Activated CD8-positive, alpha-beta T cell treated with anti-CD3 and anti-CD28 coated beads for 36 hours (primary cell): ENCODE results near the gene CGB7. TPM values are rescaled to one million over a fixed set of nuclear protein-coding genes. Genes with fewer than 3 reads are reported as not detected.
A peak's percentile ranks its signal among the peaks of the same experiment; 100 is the strongest.

Experiments
- ATAC-seq: fragments of 200-7000 bp; cut with Tn5 transposase; one replicate; pipeline ENCODE4 v1.10.0; 2021; ENCODE audit warnings: mild to moderate bottlenecking, moderate library complexity
- CTCF ChIA-PET: fragments of 350-600 bp; sonication (Branson Sonifier 250); formaldehyde crosslinking; loops from one replicate; lab custom pipeline; 2021; ENCODE audit warnings: antibody characterized with exemption; lab: Charles Lee
- POLR2A ChIA-PET: fragments of 350-600 bp; sonication (Branson Sonifier 250); formaldehyde crosslinking; loops from one replicate; lab custom pipeline; 2021; ENCODE audit warnings: antibody characterized with exemption; lab: Charles Lee
- DNase-seq: peaks from one replicate; pipeline ENCODE4 v3.0.0-alpha.2; 2020
- H3K27ac Mint-ChIP-seq: one replicate; pipeline ENCODE4 v1.8.0; 2021; ENCODE audit warnings: mild to moderate bottlenecking, mixed read lengths
- H3K27me3 Mint-ChIP-seq: one replicate; pipeline ENCODE4 v1.8.0; 2021; ENCODE audit warnings: mixed read lengths
- H3K36me3 Mint-ChIP-seq: one replicate; pipeline ENCODE4 v1.8.0; 2021; ENCODE audit warnings: low read depth, mixed read lengths
- H3K4me1 Mint-ChIP-seq: one replicate; pipeline ENCODE4 v1.8.0; 2021; ENCODE audit warnings: low read depth, mixed read lengths
- H3K4me3 Mint-ChIP-seq: one replicate; pipeline ENCODE4 v1.8.0; 2021; ENCODE audit warnings: mild to moderate bottlenecking, moderate library complexity, mixed read lengths
- H3K9me3 Mint-ChIP-seq: one replicate; pipeline ENCODE4 v1.8.0; 2021; ENCODE audit warnings: mixed read lengths
- intact Hi-C: fragments of 100-400 bp; cut with micrococcal nuclease; formaldehyde crosslinking; loops from one replicate; pipeline ENCODE4 v1.10.0; 2022
- total RNA-seq, 2 experiments: library from RNA; stranded (reverse); gene quantifications; one replicate each; pipeline ENCODE4 v1.2.3, GENCODE V29; 2021
- TF ChIP-seq, protein P1 (sequence below): fragments of 200-600 bp; IDR thresholded peaks from one replicate; pipeline ENCODE4 v1.8.0; 2022; ENCODE audit warnings: antibody characterized with exemption, mild to moderate bottlenecking

Gene CGB7
- not detected for total RNA-seq

DNA sequence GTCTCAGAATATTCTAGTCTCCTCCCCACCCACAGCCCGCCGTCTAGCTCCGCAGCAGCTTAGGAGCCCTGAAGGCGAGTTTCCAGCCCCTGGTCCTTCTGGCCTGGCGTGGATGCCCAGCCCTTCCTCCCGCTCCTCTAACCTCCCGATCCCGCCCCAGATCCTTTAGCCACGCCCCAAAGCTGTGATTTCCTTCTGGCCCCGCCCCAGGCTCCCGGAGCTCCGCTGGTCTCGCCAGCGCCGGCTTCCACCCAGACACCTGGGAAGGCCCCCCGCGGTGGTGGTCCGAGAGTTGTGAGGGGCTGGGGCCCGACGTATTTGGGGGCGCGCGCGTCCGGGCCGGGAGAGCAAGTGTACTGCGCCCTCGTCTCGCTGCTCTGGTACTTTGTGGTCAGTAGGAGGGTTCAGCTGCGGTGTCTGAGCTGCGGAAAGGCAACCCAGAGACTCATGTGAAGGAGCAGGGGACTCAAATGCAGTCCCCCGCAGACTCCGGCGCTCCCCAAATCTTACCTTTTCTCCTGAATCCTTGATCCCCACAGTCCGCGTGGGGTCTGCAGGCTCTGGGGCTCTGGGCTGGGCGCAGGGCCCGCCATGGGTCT is at the start of gene CGB7:
CGB7 (minus strand) TSS at position 114 of the 599 bp plus-strand sequence. CDS start 2,374 bp downstream, outside the sequence.
- Mint-ChIP-seq H3K9me3 (no peaks in the 10 kb centered on the region), H3K4me3 (peak within 1 kb of the TSS; percentile 55), H3K27ac (no peak within 1 kb of the TSS), H3K4me1 (peaks cover 18% of the 10 kb centered on the region), H3K36me3 (no peaks in the 10 kb centered on the region), H3K27me3 (peaks cover 39% of the 10 kb centered on the region)
- ATAC-seq (no peak), DNase-seq (peak; percentile 38)
- TF ChIP-seq, protein P1, sequence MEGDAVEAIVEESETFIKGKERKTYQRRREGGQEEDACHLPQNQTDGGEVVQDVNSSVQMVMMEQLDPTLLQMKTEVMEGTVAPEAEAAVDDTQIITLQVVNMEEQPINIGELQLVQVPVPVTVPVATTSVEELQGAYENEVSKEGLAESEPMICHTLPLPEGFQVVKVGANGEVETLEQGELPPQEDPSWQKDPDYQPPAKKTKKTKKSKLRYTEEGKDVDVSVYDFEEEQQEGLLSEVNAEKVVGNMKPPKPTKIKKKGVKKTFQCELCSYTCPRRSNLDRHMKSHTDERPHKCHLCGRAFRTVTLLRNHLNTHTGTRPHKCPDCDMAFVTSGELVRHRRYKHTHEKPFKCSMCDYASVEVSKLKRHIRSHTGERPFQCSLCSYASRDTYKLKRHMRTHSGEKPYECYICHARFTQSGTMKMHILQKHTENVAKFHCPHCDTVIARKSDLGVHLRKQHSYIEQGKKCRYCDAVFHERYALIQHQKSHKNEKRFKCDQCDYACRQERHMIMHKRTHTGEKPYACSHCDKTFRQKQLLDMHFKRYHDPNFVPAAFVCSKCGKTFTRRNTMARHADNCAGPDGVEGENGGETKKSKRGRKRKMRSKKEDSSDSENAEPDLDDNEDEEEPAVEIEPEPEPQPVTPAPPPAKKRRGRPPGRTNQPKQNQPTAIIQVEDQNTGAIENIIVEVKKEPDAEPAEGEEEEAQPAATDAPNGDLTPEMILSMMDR = no peak
- intact Hi-C loops = no loop called here
- ChIA-PET CTCF (interaction anchor here (0.8 to 2.3 kb wide), 6 partner anchors 12 to 141 kb away, joined by 3 to 8 read pairs (median 4); partner anchors contain the start of genes GYS1 and RUVBL2), POLR2A (interaction anchor here (1.3 to 2.1 kb wide), 2 partner anchors 48 to 267 kb away, joined by 3 to 5 read pairs; no protein-coding TSS in a partner anchor)

DNA sequence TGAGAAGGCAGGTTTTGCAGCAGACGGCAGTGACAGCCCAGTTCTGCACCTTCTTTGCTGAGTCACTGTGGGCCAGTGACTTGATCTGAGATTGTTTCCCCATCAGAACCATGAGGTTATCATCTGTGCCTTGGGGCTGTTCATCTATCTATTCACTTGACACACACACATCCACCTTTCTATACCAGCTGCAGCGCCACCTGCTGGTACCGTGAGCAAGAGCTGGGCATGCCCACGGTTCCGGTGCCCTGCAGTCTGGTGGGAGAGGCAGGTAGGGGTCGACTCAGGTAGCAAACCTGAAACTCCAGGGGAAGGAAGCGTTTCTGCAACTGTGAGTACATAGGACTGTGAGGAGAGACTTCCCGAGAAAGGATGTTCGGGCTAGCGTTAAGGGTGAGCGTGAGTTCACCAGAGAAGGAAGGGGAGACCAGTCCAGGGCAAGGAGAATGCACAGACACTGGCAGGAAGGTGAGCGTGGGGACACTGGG is 49.1 kb upstream of the CGB7 start:
- intact Hi-C loops = no loop called here
- H3K36me3 Mint-ChIP-seq = peaks cover 40% of the 10 kb centered on the region
- DNase-seq = peak; percentile 77
- no peak overlapping the region for H3K4me3 Mint-ChIP-seq
- peak; percentile 68 for ATAC-seq
- H3K27ac Mint-ChIP-seq = peak overlapping the region; percentile 26
- peaks cover 7% of the 10 kb centered on the region for H3K4me1 Mint-ChIP-seq
- TF ChIP-seq, protein P1 = peak; percentile 91
- no peaks in the 10 kb centered on the region for H3K27me3 Mint-ChIP-seq
- CTCF ChIA-PET = interaction anchor here (0.7 to 2.9 kb wide), 19 partner anchors 9 to 107 kb away, joined by 3 to 41 read pairs (median 5); partner anchors contain the start of gene LIN7B
- POLR2A ChIA-PET = interaction anchor here (2.2 to 3.2 kb wide), 2 partner anchors 8 to 12 kb away, joined by 14 read pairs; partner anchors contain the start of gene LIN7B
- H3K9me3 Mint-ChIP-seq = no peaks in the 10 kb centered on the region

DNA sequence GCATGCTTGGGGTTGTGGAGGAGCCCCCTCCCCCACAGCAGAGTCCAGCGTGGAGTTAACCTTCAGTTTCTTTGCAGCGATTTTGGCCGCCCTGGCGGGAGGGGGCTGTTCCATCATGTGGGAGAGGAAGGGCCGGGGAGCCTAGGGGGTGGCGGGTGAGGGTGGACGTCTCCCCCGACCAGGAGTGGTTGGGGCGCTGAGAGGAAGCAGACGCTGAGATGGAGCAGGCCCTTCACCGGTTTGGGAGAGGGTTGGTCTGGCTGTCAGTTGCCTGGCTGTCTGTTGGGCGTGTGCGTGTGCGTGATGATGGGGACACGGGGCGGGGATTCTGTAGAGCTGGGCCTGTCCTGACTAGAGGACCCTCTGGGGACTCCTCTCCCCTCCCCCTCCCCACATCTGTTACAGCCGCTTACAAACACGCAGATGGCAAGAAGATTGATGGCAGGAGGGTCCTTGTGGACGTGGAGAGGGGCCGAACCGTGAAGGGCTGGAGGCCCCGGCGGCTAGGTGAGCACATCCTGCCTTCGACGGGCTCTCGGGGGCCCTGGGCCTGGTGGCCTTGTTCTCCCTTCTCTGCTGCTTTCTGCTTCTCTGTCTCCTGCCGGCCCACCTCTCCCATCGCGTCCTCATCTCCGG is 46.8 kb upstream of the CGB7 start:
- TF ChIP-seq, protein P1 = no peak
- Mint-ChIP-seq H3K36me3 (peaks cover 54% of the 10 kb centered on the region), H3K9me3 (no peaks in the 10 kb centered on the region), H3K4me1 (peaks cover 6% of the 10 kb centered on the region), H3K27ac (no peak overlapping the region), H3K27me3 (no peaks in the 10 kb centered on the region), H3K4me3 (no peak overlapping the region)
- ATAC-seq (no peak), DNase-seq (no peak)
- intact Hi-C loops = no loop called here
- ChIA-PET POLR2A (interaction anchor here (1.4 to 3.2 kb wide), 4 partner anchors 10 to 18 kb away, joined by 3 to 14 read pairs (median 10); partner anchors contain the start of gene LIN7B), CTCF (interaction anchor here (0.7 to 2.9 kb wide), 6 partner anchors 10 to 111 kb away, joined by 3 to 41 read pairs (median 12); partner anchors contain the start of genes GYS1, LIN7B and RUVBL2)

DNA sequence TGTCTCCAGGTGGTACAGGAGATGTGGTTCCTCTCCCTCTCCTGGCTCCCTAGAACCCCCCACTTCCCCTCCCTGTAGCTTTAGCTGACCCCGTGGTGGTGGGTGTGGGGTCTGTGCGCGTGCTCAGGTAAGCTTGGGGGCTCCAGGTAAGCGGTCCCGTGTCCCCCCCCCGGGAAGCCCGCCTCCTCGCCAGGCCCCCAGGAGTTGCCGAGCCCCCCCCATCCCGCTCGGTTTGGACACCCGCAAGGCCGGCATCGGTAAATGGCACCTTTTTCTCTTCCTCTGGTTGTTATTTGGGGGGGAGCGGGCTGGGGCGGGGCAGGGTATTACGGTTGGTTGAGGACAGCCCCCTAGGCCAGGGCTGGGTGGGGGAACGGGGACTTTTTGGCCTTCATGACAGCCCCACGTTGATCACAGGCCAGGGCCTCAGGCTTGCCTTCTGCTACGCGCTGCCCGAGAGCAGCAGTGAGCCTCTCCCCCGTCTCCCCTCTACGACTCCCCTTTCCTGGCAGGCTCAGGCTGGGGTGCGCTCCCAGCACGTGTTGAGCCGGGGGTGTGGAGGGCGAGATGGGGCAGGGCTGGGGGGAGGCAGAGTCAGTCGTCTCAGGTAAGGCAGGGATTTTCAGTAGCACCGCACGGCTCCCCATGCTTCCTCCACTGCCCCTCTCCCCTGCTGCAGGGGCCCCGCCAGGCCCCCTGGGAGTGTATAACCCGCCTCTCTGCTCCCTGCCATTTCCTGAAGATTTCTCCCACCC is 46.0 kb upstream of the CGB7 start:
- H3K27ac Mint-ChIP-seq = no peak overlapping the region
- TF ChIP-seq, protein P1 = no peak
- intact Hi-C loops = no loop called here
- peaks cover 53% of the 10 kb centered on the region for H3K36me3 Mint-ChIP-seq
- POLR2A ChIA-PET = interaction anchor here (0.6 to 1.7 kb wide), 5 partner anchors 8 to 166 kb away, joined by 3 to 5 read pairs (median 4); partner anchors contain the start of gene LIN7B
- no peaks in the 10 kb centered on the region for H3K27me3 Mint-ChIP-seq
- no peak for DNase-seq
- CTCF ChIA-PET = interaction anchor here (1.7 kb wide), 1 partner anchor 10 kb away, joined by 7 read pairs; the partner anchor contains the start of gene LIN7B
- peaks cover 6% of the 10 kb centered on the region for H3K4me1 Mint-ChIP-seq
- ATAC-seq = no peak
- H3K4me3 Mint-ChIP-seq = no peak overlapping the region
- H3K9me3 Mint-ChIP-seq = no peaks in the 10 kb centered on the region
